HG02870 (cell line): Measurements from ENCODE around the gene ATXN7.

ENCODE experiments used
- ATAC-seq: cut with Tn5 transposase; IDR thresholded peaks from one replicate; pipeline ENCODE4 v1.9.1; 2021; ENCODE audit warnings: mild to moderate bottlenecking, moderate library complexity; ENCODE audit not compliant: unreplicated experiment

Gene ATXN7

DNA sequence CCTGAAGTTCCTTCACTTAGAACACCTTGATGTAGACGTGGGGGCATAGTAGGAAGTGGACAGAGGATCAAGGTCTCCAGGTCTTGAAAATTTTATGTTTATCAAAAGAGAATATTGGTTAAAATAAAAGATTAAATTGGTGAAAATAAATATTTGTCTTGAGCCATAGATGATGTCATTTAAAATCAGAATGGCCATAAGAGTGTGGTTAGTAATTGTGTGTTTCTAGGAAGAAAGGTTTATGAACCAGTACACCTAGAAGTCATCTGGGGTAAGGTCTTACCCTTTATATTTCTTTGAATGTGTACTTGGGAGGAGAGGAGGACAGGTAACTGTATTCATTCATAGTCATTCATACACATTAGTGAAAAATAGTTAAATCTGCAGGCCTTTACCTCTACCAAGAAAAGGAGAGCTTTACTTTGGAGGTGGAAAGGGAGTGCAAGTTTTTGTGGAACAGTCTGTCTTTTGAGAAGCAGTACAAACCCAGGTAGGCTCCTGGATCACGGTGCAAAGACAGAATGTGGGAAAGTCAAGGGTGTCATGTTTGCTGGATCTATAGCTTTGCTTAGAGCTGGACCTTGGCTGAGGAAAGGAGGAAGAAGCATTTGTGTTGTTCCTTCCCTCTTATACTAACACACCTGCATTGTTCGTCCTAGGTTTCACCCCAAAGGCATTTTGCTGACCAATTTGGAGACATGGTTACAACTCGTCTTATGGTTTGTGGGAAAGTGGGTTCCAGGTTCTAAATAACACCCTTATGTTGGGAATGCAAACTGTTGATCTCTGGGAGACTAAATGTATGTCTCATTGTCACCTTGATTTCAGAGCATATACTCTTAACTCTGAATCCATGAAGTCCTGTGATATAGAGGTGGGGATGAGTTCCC lies 42.3 kb downstream of the ATXN7 start:
- no peak for ATAC-seq

DNA sequence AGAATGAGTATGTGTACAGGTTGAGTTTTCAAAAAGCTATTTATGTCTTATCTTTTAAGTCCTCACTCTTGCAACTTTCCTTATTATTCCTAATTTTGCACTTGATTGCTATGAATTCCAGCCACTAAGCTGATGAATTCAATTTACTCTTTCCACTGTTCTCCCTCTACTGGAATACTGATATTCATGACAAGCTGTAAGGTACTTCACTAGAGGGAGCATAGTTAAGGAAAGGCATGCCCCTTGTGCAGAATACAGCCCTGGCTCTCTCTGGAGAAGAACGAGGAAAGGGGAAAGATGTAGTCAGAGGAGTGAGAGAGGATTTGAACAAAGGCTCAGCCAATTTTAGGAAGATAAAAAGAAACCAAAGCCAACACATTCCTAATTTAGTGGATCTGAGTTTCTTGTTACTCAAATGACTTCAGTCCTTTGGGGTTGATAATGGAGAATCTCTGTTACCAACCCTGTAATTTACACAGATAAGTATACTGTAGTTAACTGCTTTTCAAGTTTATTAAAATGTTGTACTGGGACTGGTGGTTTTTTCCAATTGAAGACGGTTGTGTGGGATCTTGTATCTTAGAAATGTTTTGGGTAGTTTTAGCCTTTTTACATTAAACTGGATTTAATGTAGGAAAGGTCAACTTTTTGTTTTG lies 44.5 kb downstream of the ATXN7 start:
- ATAC-seq = no peak

DNA sequence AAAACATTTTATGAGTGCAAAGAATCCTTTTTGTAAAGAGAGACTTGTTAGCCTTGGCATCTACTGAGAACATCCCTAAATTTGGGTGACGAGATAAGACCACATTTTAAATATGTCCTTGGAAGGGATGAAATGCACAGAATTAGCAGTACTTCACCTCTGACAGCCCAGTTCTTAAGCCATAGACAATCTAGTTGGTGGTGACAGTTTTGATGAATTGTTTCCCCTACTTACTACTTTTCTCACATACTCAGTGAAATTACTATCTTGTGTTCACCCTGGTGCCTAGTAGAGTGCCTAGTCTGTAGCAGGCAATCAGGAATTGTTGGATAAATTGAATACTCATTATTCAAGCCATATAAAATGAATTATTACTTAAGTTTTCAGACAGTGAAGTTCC lies 45.1 kb downstream of the ATXN7 start:
- ATAC-seq = no peak

DNA sequence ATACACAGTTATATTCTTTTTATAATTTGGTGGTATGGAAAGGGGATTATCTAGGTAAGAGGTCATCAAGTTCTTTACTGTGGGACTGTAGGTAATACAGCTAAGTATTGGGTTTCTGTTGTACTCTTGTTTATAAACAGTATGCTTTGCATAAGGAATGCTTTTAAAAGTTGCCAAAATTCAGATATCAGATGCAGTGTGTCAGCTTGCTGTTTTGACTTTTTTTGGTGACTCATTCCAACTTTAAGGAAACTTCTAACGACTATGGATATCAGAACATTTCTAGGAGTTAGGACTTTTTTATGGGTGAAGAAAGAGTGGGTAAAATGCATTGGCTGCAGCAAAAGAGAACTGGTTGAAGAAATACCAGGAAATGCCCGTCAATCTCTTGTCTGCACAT lies 45.8 kb downstream of the ATXN7 start:
- ATAC-seq = no peak

DNA sequence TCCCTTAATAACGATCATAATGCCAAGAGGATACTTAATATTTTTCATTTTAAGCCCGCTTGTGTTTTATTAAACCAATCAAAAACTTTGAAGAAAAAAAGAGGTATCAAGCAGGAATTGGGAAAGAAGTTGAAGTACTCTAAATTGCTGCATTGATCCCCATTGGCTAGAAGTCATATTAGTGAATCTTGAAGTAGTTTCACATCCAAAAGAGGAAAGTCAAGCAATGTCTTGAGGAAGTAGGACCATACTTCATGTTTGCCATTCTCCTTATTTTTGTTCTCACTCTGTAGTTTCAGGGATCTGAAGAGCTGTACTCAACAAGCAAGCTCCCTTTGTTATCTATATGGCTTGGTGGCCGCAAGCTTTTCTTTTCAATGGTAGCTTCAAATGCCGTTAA lies 46.3 kb downstream of the ATXN7 start:
- ATAC-seq = no peak

DNA sequence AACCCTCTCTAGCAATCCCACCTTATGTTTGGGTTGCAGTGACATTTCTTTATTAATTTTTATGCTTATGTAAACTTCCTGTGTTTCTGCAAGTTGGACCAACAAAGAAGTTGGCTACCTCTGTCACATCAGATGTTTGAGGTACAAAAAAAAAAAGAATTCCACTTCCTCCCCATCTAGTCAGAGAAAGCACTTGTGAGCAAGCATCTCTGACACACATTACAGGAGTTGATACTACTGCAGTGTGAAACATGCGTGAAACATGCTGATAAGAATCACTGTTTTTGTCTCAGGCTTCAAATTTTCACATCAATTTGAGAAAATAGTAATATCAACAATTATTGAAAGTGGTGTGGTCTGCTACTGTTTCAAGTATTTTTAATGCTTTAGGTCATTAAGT lies 47.2 kb downstream of the ATXN7 start:
- peak; percentile 20 for ATAC-seq

DNA sequence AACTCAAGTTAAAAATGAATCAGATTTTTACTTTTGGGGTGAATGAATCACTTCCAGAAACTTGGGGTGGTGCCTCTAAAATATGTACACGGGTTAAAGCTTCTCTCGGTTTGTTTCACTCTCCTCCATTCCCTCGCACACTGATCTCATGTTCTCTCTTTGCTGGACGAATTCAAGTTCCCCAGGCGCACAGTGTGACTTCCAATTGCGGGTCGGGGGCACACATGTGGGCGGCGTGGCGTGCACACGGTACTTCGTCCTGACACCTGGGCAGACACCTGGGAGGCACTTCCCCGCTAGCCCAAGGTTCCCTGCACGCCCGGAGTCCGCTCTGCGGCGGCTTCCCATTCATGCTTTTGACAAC lies 47.8 kb downstream of the ATXN7 start:
- peak; percentile 21 for ATAC-seq

DNA sequence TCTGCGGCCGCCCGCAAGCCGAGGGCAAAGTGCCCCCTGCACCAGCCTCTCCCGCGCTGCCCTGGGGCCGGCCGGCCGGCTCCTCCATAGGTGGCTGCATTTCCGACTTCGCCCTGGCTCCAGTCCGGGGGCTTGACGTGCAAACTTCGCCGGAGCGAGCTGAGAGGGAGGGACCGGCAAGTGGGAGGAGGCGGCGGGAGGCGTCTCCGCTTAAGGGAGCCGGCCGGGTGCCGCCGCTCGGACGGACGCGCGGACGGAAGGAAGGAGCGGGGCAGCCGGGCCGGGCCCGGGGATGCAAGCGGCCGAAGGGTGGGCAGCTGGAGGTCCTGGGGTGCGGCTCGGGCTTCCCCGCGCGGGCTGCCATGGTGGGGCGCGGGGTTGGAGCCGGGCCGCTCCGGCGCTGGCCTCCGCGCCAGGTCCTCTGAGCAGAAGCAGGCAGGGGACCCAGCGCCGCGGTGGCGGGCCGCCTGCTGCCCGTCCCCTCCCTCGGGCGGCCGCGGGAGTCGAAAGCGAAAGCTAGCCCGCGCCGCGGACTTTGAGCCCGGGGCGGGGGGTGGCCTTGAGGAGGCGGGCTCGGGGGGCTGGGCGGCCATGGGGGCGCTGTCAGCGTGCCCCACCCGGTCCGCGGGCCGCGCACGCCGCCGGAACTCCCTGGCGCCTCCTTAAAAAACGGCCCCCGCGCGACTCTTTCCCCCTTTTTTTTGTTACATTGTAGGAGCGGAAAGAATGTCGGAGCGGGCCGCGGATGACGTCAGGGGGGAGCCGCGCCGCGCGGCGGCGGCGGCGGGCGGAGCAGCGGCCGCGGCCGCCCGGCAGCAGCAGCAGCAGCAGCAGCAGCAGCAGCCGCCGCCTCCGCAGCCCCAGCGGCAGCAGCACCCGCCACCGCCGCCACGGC lies 48.5 kb downstream of the ATXN7 start, which contains the start of gene SCAANT1:
SCAANT1 (minus strand) TSS at position 511 of the 895 bp plus-strand sequence.
- ATAC-seq = peak; percentile 78

DNA sequence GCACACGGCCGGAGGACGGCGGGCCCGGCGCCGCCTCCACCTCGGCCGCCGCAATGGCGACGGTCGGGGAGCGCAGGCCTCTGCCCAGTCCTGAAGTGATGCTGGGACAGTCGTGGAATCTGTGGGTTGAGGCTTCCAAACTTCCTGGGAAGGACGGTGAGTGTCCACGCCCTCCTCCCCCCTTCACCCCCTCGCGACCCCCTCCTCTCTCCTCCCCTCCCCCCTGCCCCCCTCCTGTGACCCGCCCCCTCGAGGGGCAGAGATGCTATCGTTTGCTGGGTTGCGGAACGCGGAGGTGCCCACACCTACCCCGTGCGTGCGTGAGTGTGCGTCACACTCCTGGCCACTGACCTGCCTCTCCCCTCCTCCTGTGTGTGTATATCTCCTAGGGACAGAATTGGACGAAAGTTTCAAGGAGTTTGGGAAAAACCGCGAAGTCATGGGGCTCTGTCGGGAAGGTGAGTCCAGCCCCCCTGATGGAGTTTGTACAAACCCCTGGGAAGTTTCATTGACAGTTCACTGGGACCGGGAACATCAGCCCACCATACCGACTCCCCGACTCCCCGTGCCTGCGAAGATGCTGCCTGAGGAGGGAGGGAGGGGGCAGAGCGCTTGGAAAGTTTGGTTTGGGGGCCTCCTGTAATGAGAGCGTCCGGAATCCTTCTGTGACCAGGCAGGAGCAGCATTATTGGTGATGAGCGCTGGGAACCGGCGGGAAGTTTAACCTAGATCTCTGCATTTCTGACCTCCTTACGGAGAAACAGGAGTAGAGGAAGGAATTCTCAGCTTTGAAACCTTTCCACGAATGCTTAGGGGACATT lies 49.3 kb downstream of the ATXN7 start:
- ATAC-seq = no peak

DNA sequence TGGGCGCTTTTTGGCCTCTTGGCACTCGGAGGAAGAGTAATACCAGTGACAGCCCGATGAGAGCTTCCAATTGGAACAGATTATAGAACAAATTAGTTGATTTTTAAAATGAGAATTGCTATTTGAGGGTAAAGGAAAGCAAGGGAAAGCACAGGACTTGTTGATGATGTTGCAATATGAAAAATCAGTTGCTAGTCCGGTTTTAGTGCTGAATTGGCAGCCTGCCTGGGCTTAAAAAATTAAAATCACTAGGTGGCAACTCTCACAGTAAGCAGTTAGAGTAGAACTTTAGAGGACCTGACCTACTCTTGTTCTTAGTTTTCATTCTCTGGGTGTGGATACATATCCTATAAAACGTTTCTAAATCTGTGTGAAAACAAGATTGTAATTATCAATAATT lies 50.6 kb downstream of the ATXN7 start:
- no peak for ATAC-seq

DNA sequence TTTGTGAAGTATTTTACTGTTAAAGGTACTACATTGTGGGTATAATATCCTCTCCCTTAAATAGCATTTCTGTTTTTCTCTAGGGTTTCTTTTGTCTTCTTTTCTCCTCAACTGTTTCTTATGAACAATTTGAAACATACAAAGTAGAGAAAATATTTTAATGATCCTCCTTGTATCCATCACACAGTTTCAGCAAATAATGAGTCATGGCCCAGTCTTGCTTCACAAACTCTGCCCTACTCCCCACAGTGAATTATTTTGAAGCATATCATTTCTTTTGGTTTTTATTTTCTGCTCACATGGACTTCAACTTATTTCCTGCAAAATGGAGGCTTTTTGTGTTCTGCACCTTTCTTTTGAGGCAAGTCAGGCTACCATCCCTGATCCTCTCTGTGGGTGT lies 54.7 kb downstream of the ATXN7 start:
- ATAC-seq = no peak

DNA sequence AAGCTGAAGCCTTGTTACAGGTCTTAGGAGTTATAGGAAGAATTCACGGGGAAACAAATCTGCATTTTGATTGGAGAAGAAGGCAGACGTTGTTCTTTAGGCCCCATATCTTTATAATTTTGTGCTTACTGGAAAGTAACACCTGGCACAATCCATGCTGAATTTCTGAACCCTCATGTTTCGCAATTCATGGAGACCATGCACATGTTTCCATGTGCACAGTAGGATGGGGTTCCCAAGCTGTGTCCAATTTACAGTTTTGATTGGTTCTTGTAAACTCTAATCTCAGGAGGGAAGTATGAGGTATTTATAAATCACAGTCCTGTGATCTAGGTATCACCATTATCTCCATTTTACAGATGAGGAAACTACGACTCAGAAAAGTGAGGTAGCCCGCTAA lies 56.3 kb downstream of the ATXN7 start:
- ATAC-seq = no peak

DNA sequence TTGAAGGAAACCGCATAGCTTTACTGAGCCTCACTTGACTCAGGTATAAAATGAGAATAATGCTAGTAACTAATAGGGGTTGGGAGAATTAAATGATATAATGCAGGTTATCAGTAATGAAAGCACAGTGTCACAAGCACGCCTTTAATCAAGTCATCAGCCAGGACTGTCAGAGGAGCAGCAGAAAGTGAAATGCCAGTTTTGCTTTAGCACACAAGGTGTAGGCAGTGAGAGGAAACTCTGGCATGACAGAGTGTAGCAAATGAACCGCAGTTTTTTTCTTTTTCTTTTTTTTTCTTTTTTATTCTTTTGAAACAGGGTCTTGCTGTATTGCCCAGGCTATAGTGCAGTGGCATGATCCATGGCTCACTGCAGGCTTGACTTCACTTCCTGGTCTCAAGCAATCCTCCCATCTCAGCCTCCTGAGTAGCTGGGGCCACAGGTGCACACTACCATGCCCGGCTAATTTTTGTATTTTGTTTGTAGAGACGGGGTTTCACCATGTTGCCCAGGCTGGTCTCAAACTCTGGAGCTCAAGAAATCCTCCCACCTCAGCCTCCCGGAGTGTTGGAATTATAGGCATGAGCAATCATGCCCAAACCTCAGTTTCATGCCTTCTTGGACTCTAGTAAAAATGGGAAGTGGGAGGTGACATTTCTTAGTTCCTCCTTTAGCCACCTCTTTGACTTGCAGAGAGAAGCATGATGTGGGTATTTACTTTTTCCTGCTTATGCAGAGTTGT lies 58.2 kb downstream of the ATXN7 start:
- peak; percentile 89 for ATAC-seq

DNA sequence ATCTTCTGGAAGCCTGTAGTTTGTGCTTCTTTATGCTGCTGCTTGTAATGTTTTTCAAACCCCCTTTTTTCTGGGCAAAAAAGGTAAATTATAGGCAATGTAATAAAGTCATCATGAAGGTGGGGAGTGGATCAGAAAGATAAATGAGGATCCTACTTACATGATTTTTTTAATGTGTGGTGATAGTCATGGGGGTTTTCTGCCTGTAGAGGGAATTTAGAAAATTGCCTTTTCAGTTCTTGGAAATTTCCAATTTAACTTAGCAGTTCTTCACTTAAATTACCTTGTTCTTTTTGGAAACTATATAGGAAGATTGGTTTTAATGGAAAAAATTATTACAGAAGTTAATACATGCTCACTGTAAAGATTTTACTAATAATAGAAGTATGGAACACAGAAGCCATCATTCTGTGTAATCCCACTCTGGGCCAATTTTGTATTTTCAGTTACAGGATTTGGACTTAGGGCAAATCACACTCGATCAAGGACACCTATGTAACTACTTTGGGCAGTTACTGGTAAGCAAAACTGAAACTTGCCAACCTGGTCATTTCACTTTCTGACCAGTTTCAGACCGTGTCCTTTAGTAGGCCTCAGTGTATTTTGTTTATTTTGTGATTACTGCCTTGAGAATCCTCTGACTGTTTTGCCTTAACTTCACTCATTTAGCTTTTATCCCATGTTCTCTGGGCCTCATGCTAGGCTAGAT lies 59.0 kb downstream of the ATXN7 start:
- ATAC-seq = no peak

DNA sequence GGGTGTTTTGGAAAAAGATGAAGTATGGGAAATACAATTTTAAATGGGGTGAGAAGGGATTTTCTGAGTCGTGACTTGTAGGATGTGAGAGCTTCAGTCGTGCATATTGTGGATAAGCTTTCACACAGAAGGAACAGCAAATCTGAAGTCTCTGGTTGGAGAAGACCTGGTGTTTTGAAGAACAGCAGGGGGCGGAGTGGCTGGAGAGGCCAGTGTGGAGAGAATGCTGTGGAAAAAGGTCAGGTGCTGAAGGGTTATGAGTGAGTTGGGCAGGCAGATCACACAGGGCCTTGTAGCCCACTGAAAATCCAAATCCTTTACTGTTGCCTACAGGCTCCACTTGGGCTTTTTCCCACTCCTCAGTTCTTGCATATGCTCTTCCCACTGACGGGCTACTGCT lies 62.6 kb downstream of the ATXN7 start:
- ATAC-seq = no peak

DNA sequence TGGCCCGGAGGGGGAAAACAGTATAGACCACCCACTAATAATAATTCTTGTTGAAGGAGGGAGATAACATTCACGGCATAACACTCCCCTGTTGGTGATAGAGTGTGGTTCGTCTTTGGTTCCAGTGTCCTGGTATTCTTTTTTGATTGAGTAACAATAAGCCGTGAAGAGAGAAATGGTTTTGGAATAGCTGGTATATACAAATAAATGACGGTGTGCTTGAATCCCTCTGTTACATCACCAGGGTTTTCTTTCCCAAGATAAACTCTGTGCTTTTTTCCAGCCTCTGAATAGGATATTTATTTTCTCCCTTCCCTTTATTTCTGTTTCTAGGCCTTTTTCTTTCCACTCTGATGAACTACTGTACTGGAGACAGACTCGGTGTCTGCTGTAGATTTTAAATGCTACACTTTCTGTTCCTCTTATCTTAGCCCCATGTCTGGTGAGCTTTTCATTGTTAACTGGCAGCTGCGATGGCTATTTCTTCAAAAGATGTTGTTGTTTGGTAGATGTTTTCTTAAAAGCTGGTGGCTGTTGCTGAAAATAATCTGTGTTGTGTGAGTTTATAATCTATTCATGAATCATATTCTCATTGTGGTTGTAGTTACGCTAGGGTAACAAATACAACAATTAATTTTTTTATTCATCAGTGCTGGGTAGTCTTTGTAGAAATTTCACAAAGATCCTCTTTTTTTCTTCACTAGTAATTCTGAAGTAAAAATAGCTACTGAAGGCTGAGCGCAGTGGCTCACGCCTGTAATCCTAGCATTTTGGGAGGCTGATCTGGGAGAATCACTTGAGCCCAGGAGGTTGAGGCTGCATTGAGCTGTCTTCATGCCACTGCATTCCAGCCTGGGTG lies 64.0 kb downstream of the ATXN7 start:
- peak; percentile 83 for ATAC-seq

DNA sequence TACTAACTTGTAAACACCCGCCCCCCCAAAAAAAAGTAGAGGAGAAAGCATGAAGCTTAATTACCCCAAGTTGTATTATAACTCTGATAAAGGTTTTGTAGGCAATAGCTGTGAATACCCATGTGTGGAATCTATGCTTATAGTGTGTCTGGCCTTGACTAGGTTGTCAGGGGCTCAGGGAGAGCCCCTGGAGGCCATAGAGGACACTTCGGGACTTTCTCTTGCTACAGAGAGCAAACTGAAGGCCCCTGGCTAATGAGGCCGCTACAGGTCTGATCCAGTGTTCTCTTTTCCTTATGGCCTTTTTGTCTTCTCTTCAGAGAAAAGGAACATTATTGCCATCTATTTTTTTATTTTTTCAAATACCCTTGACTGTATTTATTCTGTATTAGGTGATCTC lies 67.6 kb downstream of the ATXN7 start:
- no peak for ATAC-seq

DNA sequence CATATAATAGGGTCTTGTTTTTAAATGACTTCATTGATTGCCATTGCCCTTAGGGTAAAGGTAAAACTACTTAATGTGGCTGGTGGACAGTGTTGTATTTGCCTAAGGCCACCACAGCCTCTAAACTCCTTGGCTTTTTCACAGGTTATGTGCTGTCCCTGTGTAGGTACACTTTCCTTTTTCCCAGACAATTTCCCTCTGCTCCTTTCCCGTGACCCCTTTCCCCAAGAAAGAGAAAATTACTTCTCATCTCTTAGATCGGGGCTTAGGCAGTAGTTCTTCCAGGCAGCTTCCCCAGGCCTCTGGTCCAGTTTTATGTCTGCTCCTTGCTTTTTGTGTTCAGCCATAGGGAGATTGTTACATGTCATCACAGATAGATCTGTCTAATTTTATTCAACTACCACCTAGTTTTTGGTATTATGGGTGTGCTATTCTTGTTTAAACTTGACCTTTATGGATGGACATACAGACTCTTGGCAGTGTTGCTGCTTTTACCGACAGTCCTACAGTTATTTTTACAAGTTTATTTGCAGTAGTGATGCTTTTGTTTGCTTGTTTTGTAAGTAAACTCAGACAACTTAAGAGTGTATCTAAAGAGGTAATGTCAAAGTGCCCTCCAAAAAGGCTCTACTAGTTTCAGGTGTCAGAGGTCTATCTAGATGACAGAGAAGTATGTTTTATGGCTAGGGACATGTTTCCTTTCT lies 69.0 kb downstream of the ATXN7 start:
- ATAC-seq = no peak
